Uterine smooth muscle cell (primary cell): ENCODE results near the gene CLDN18. TPM values are rescaled to one million over a fixed set of nuclear protein-coding genes. Genes with fewer than 3 reads are reported as not detected.

ENCODE experiments used
- total RNA-seq: library from RNA; depleted of rRNA; stranded (reverse); fragments of >200 nt; gene quantifications from 2 replicates; pipeline ENCODE4 v1.2.3, GENCODE V29; 2014

CLDN18 gene
- 0.12 TPM in 1 of 2 replicates, not detected in the other for total RNA-seq

DNA sequence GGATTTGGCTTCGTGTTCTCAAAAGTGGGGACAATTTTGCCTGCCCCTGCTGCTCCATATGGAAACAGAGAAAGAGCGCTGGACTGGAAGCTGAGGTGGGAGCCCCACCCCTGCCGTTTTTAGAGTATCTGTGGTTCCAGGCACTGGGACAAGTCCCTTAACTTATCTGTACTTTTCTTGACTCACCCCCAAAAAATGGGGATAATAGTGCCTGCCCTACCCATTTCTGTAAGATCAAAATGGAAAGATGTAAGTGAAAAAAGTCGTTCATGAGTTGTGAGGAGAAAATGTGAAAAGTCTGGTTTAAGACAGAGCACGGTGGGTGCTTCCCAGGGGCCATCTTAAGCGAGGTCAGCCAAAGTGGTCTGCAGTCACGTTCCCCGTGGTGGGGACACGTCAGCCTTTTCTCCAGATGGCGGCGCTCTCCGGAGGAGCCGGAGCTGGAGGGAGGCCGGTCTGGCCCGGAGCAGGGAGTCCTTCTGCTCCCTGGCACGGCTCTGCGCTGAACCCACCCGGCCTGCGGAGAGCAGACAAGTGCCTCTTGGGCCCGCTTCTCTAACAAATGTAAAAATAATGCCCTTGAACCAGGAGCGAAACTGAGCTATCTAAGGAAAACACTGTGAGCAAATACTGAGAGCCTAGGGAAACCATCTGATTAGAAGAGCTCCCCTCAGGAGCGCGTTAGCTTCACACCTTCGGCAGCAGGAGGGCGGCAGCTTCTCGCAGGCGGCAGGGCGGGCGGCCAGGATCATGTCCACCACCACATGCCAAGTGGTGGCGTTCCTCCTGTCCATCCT, at the start of gene CLDN18:
CLDN18 (plus strand) TSS at position 690 of the 797 bp plus-strand sequence; CDS start at position 751, 61 bp downstream.

Other genes starting within 250 kb of the CLDN18 start
- not detected in 2 replicates for gene SOX14, start 245.8 kb upstream of the CLDN18 start, total RNA-seq
- 38.3 and 40.7 TPM in 2 replicates for gene DZIP1L, start 105.4 kb downstream of the CLDN18 start, total RNA-seq
- gene A4GNT, start 122.2 kb downstream of the CLDN18 start, total RNA-seq = not detected in 2 replicates
- gene DBR1, start 164.8 kb downstream of the CLDN18 start, total RNA-seq = 18.1 and 21.5 TPM in 2 replicates
- gene ARMC8, start 177.1 kb downstream of the CLDN18 start, total RNA-seq = 48.2 and 57.9 TPM in 2 replicates